Lung microvascular endothelial cell (primary cell): ENCODE data around the gene MAK. TPM values are rescaled to one million over a fixed set of nuclear protein-coding genes. Genes with fewer than 3 reads are reported as not detected.
A peak's percentile ranks its signal among the peaks of the same experiment; 100 is the strongest.
"Not testable (repeated sequence)": the region's sequence is repeated elsewhere in the genome, so short reads cannot be mapped to it uniquely, and the experiment has no call there.

Source experiments
- DNase-seq, 2 donors: peaks; one replicate each; pipeline versions ENCODE4 v3.0.0 to v3.0.0-alpha.2; 2010; ENCODE audit warnings: low read depth in 2 of 2
- total RNA-seq: library from RNA; depleted of rRNA; stranded (reverse); fragments of >200 nt; gene quantifications from 2 replicates; pipeline ENCODE4 v1.2.1, GENCODE V29; 2014

The MAK gene
- total RNA-seq, 1 donor from 2014 or later = under 0.01 TPM

GRCh38 chr6:10854922-10855632 lies 16.7 kb upstream of the MAK start:
- DNase-seq = no peak

- DNase-seq = not testable (repeated sequence)
Measured at GRCh38 chr6:10853849-10854300, 15.5 kb upstream of the MAK start.

- DNase-seq = no peak
Measured at GRCh38 chr6:10852361-10852960, 14.1 kb upstream of the MAK start.

GRCh38 chr6:10850728-10851127 lies 12.4 kb upstream of the MAK start:
- no peak for DNase-seq

GRCh38 chr6:10849901-10850300 lies 11.6 kb upstream of the MAK start:
- no peak for DNase-seq

- peak in 1 of 2 donors; percentile 13 for DNase-seq
Measured at GRCh38 chr6:10847684-10848083, 9.3 kb upstream of the MAK start.

- DNase-seq = no peak
Measured at GRCh38 chr6:10843554-10843953, 5.2 kb upstream of the MAK start.

- no peak for DNase-seq
Measured at GRCh38 chr6:10838794-10839333, 525 bp upstream of the MAK start.

GRCh38 chr6:10837622-10837994 lies 731 bp downstream of the MAK start:
- DNase-seq = peak; percentile 12 to 19

GRCh38 chr6:10837009-10837621 lies 1.2 kb downstream of the MAK start:
- peak; percentile 14 to 24 for DNase-seq

- DNase-seq = no peak
Measured at GRCh38 chr6:10834823-10835222, 3.5 kb downstream of the MAK start.

- DNase-seq = no peak
Measured at GRCh38 chr6:10831609-10832008, 6.7 kb downstream of the MAK start.

- no peak for DNase-seq
Measured at GRCh38 chr6:10824819-10825218, 13.5 kb downstream of the MAK start.

- DNase-seq = no peak
Measured at GRCh38 chr6:10824297-10824696, 14.0 kb downstream of the MAK start.

GRCh38 chr6:10814176-10814575 lies 24.2 kb downstream of the MAK start:
- DNase-seq = not testable (repeated sequence)

- no peak for DNase-seq
Measured at GRCh38 chr6:10809098-10809497, 29.2 kb downstream of the MAK start.

- no peak for DNase-seq
Measured at GRCh38 chr6:10808376-10808775, 30.0 kb downstream of the MAK start.

GRCh38 chr6:10801224-10801848 lies 37.0 kb downstream of the MAK start:
- DNase-seq = peak; percentile 62 to 75

- DNase-seq = peak; percentile 26 to 31
Measured at GRCh38 chr6:10800810-10801209, 37.5 kb downstream of the MAK start.

GRCh38 chr6:10794239-10794638 lies 44.1 kb downstream of the MAK start:
- DNase-seq = no peak

GRCh38 chr6:10793695-10794094 lies 44.6 kb downstream of the MAK start:
- DNase-seq = peak in 1 of 2 donors; percentile 26

- no peak for DNase-seq
Measured at GRCh38 chr6:10793035-10793434, 45.3 kb downstream of the MAK start.
